ENCODE data around the gene SLC6A20.
"Not testable (repeated sequence)": the region's sequence is repeated elsewhere in the genome, so short reads cannot be mapped to it uniquely, and the experiment has no call there.

The SLC6A20 gene

GRCh38 chr3:45754461-45754860 lies 41.9 kb downstream of the SLC6A20 start:
- no peak for DNase-seq

- DNase-seq, result no peak
Observed at GRCh38 chr3:45753095-45753494, 43.2 kb downstream of the SLC6A20 start.

DNA sequence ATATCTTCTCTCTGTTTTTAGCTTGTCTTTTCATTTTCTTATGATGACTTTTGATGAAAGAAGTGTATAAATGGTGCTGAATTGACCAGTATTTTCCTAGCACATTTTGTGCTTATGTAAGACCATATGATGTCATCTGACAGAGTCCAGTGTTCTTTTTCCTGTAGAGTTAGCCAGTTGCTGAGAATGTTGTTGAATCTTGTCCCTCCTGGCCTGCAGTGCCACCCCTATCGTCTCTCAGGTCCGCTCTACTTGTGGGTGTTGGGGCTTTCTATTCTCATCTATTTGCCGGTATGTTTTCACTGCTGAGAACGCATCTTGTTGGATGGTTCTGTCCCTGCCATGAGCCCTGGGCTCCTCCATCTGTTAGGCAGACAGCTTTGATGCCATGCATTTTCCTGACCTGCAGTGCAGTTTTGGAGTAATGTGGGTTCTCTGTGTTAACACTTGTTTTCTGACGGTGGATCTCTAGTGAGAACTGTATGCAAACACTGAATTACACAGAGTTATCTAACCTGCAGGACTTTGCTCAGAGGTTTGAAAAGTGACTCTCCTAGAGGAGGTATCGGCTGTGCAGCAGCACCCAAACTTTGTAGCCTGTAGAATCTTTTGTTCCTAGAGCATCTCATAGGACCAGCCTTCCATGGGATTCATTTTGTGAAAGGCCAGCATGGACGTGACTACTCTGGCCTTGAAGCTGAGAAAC lies 44.6 kb downstream of the SLC6A20 start:
- DNase-seq, result no peak

DNA sequence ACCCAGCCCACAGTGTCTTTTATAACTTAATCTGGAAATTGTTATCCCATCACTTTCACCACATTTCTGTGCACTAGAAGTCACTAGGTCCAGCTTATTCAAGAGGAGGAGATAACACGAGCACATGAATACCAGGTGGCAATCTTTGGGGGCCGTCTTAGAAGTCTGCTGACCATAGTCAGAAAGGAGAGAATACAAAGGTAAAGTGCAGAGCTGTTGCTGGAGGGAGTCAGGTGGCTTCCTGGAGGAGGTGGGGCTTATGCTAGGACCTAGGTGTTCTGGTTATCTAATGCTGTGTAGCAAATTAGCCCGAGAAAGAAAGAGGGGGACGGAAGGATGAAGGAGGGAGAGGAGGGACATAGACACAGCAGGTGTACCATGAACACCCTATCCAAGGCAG lies 46.5 kb downstream of the SLC6A20 start:
- DNase-seq, result no peak

GRCh38 chr3:45749036-45749600 lies 47.2 kb downstream of the SLC6A20 start:
- DNase-seq, result not testable (repeated sequence)

DNA sequence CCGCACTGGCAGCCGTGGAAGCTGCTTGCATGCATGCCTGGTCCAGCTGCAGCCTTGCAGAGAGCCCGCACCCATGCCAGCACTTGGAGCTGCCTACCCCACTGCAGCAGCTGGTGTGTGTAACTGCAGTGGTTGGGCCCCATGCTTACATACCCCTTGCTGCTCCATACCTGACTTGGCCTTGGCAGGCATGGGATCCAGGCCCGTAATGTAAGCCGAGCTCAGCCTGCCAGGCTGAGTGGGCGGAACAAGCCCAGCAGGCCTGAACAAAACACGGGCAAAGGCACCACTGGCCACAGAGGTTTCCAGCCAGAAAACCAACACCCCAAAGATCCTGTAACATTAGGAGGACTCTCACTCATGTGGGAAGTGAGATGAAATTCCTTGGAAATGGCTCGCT lies 48.3 kb downstream of the SLC6A20 start:
- no peak for DNase-seq

GRCh38 chr3:45746777-45747622 lies 49.3 kb downstream of the SLC6A20 start:
- no peak for DNase-seq

DNA sequence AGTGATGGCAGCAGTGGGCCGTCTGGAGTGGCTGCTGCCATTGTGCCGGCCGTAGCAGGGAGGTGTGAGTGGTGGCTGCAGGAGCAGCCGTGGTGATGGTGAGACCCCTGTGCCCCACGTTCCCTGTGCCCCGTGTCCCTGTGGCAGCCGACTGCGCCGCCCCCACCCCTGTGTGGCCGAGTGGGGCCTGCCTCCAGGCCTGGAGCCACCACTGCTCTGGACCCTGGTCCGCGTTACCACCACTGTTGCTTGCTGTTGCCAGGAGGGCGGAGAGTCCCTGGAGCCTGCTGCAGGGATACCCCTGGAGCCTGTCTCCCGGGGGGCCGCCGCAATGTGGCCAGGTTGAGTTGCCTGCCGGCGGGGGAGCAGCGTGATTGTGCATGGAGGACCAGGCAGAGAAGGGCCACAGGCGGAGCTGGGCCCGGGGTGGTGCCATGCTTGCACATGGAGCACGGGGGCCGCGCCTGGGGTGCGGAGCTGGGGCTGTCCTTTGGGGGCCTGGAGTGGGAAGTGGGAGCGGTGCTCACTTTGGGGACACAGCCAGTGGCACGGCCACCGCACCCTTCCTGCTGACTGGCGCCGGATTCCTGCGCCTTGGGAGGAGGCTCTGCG lies 50.1 kb downstream of the SLC6A20 start:
- DNase-seq, result no peak

DNA sequence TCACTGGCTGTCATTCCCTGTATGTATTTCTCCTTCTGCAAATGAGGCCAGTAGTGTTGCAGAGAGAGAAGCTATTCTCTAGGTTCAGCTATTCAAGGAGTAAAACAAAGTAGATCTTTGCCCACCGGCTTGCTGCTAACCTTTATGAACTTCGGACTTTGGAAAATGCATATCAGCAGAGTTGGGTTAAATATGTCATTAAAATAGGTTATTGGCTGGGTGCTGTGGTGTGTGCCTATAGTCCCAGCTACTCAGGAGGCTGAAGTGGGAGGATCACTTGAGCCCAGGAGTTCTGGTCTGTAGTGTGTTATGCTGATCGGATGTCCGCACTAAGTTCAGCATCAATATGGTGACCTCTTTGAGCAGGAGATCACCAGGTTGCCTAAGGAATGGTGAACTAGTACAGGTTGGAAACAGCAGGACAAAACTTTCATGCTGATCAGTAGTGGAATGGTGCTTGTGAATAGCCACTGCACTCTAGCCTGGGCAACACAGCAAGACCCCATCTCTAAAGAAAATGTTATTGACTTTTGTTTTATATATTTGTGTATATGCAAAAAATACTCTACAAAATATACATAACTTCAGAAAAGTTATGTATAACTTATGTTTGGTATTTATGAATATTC lies 53.8 kb downstream of the SLC6A20 start:
- no peak for DNase-seq

- DNase-seq, result no peak
Observed at GRCh38 chr3:45741742-45742460, 54.4 kb downstream of the SLC6A20 start.

GRCh38 chr3:45741247-45741646 lies 55.1 kb downstream of the SLC6A20 start:
- no peak for DNase-seq

- DNase-seq, result no peak
Observed at GRCh38 chr3:45739991-45740390, 56.3 kb downstream of the SLC6A20 start.

GRCh38 chr3:45737234-45737633 lies 59.1 kb downstream of the SLC6A20 start:
- no peak for DNase-seq

DNA sequence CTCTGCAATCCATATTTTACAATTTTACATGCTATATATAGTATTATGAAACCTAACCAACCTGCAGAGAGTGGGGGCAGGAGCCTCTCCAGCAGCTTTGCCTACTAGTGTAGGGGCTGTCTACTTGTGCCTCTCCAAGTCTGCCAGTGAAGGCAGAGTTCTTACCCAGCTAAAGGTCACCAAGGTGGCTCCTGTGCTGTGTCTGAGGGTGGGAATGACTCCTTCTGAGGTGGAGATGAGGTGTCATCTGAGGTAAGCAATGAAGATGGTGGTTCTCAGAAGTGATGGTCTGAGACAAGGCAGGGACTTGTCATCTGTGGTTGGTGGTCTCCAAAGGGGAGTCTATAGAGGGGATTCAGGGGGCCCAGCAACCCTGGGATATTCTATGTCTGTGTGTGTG lies 59.6 kb downstream of the SLC6A20 start:
- DNase-seq, result no peak

- DNase-seq, result no peak
Observed at GRCh38 chr3:45730409-45731154, 65.8 kb downstream of the SLC6A20 start.

- no peak for DNase-seq
Observed at GRCh38 chr3:45729614-45730013, 66.7 kb downstream of the SLC6A20 start.

DNA sequence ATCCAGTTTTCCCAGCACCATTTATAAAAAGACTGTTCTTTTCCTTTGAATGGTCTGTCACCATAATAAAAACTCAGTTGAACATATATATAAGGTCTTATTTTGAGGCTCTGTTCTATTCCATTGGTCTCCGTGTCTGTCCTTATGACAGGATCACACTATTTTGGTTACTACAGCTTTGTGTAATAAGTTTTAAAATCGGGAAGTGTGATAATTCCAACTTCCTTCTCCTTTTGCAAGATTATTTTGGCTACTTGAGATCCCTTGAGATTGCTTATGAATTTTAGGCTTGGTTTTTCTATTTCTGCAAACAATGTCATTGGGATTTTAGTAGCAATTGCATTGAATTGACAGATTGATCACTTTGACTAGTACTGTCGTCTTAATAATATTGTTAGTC lies 71.4 kb downstream of the SLC6A20 start:
- DNase-seq, result no peak

GRCh38 chr3:45719655-45720487 lies 76.5 kb downstream of the SLC6A20 start:
- no peak for DNase-seq

GRCh38 chr3:45716790-45717336 lies 79.5 kb downstream of the SLC6A20 start:
- DNase-seq, result no peak

DNA sequence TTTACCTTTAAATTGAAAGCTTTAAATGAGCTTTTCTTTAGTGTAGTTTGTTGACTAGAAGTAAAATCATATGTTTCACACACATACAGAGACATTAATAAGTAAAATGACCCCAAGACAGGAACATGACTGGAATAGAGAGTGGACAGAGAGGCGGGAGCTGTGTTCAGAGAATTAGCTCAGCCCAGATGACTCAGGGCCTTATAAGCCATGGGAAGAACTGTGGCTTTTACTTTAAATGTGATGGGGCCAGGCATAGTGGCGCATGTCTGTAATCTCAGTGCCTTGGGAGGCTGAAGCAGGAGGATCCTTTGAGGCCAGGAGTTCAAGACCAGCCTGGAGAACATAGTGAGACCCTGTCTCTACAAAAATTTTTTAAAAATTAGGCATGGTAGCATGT lies 80.4 kb downstream of the SLC6A20 start:
- DNase-seq, result no peak
